ENCODE data around the gene ANKRD66.
"Not testable (repeated sequence)": the region's sequence is repeated elsewhere in the genome, so short reads cannot be mapped to it uniquely, and the experiment has no call there.

The ANKRD66 gene

GRCh38 chr6:46755865-46756264 is 9.1 kb downstream of the ANKRD66 start:
- no peak for DNase-seq (ENCODE audit: low read depth)

GRCh38 chr6:46756469-46757213 is 9.9 kb downstream of the ANKRD66 start:
- DNase-seq (ENCODE audit: low read depth) = no peak

- DNase-seq (ENCODE audit: low read depth) = no peak
These were observed 10.5 kb downstream of the ANKRD66 start for GRCh38 chr6:46757214-46757596.

- DNase-seq (ENCODE audit: low read depth) = no peak
These were observed 12.4 kb downstream of the ANKRD66 start for GRCh38 chr6:46758960-46759753.

GRCh38 chr6:46760925-46761324 is 14.2 kb downstream of the ANKRD66 start:
- no peak for DNase-seq (ENCODE audit: low read depth)

- DNase-seq (ENCODE audit: low read depth) = no peak
These were observed 16.7 kb downstream of the ANKRD66 start for GRCh38 chr6:46763466-46763865.

GRCh38 chr6:46764280-46764679 is 17.5 kb downstream of the ANKRD66 start:
- not testable (repeated sequence) for DNase-seq (ENCODE audit: low read depth)

- DNase-seq (ENCODE audit: low read depth) = no peak
These were observed 18.2 kb downstream of the ANKRD66 start for GRCh38 chr6:46764961-46765360.

- no peak for DNase-seq (ENCODE audit: low read depth)
These were observed 25.3 kb downstream of the ANKRD66 start for GRCh38 chr6:46772016-46772415.

- DNase-seq (ENCODE audit: low read depth) = no peak
These were observed 26.0 kb downstream of the ANKRD66 start for GRCh38 chr6:46772762-46773161.

- DNase-seq (ENCODE audit: low read depth) = no peak
These were observed 26.6 kb downstream of the ANKRD66 start for GRCh38 chr6:46773201-46773855.

- DNase-seq (ENCODE audit: low read depth) = not testable (repeated sequence)
These were observed 28.0 kb downstream of the ANKRD66 start for GRCh38 chr6:46774736-46775135.

GRCh38 chr6:46776070-46776712 is 29.5 kb downstream of the ANKRD66 start:
- DNase-seq (ENCODE audit: low read depth) = no peak

GRCh38 chr6:46777476-46778346 is 31.0 kb downstream of the ANKRD66 start:
- DNase-seq (ENCODE audit: low read depth) = no peak

- DNase-seq (ENCODE audit: low read depth) = no peak
These were observed 35.0 kb downstream of the ANKRD66 start for GRCh38 chr6:46781478-46782378.

- no peak for DNase-seq (ENCODE audit: low read depth)
These were observed 37.8 kb downstream of the ANKRD66 start for GRCh38 chr6:46784535-46784934.

GRCh38 chr6:46787871-46788540 is 41.3 kb downstream of the ANKRD66 start:
- DNase-seq (ENCODE audit: low read depth) = no peak

GRCh38 chr6:46788791-46789190 is 42.1 kb downstream of the ANKRD66 start:
- no peak for DNase-seq (ENCODE audit: low read depth)

- DNase-seq (ENCODE audit: low read depth) = no peak
These were observed 43.0 kb downstream of the ANKRD66 start for GRCh38 chr6:46789434-46790354.

Measured in stimulated activated CD8-positive, alpha-beta memory T cell treated with anti-CD3 and anti-CD28 coated beads, Interleukin-12 subunit alpha, Interleukin-12 subunit beta, amount 100 ng/mL, for 1 hour (primary cell).